Activated naive CD8-positive, alpha-beta T cell (primary cell): ENCODE results near the gene SHROOM3.
"Not testable (repeated sequence)": the region's sequence is repeated elsewhere in the genome, so short reads cannot be mapped to it uniquely, and the experiment has no call there.

Experiments used
- H3K27ac Mint-ChIP-seq: one replicate; pipeline ENCODE4 v1.8.0; 2021; ENCODE audit warnings: mixed read lengths
- H3K27me3 Mint-ChIP-seq: one replicate; pipeline ENCODE4 v1.8.0; 2021; ENCODE audit warnings: mixed read lengths
- H3K36me3 Mint-ChIP-seq: one replicate; pipeline ENCODE4 v1.8.0; 2021; ENCODE audit warnings: mixed read lengths
- H3K4me1 Mint-ChIP-seq: one replicate; pipeline ENCODE4 v1.8.0; 2021; ENCODE audit warnings: low read depth, mixed read lengths
- H3K4me3 Mint-ChIP-seq: one replicate; pipeline ENCODE4 v1.8.0; 2021; ENCODE audit warnings: mild to moderate bottlenecking, mixed read lengths
- H3K9me3 Mint-ChIP-seq: one replicate; pipeline ENCODE4 v1.8.0; 2021; ENCODE audit warnings: low read depth, mixed read lengths

The SHROOM3 gene

GRCh38 chr4:76589872-76590797 is 155.1 kb downstream of the SHROOM3 start:
- H3K27ac Mint-ChIP-seq, result no peak overlapping the region
- H3K36me3 Mint-ChIP-seq, result no peaks in the 10 kb centered on the region
- peaks cover 28% of the 10 kb centered on the region for H3K27me3 Mint-ChIP-seq
- H3K4me1 Mint-ChIP-seq, result peaks cover 7% of the 10 kb centered on the region
- no peak overlapping the region for H3K4me3 Mint-ChIP-seq
- no peaks in the 10 kb centered on the region for H3K9me3 Mint-ChIP-seq

DNA sequence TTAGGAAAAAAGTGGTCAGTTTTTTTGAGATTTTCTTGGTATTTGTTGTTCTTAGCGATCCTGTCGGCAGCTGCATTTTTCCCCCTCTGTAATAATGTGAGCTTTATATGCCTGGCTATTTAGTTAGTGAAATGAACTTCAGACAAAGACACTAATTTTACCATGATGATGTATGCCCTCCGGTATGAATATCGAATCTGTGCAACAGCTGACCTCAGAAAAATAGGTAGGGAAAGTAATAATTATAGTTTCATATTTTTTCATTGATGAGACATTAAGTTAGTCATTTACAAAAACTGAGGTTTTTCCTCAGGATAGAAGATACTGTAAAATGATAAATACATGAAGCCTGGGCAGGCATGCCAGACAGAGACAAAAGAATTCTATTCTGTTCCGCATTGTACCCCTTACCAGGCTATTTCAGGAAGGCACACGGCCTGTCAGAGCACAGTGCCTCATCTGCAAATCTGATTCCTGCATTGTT is 155.8 kb downstream of the SHROOM3 start:
- Mint-ChIP-seq H3K9me3 (no peaks in the 10 kb centered on the region), H3K36me3 (no peaks in the 10 kb centered on the region), H3K27me3 (peaks cover 24% of the 10 kb centered on the region), H3K27ac (no peak overlapping the region), H3K4me3 (no peak overlapping the region), H3K4me1 (peaks cover 5% of the 10 kb centered on the region)

DNA sequence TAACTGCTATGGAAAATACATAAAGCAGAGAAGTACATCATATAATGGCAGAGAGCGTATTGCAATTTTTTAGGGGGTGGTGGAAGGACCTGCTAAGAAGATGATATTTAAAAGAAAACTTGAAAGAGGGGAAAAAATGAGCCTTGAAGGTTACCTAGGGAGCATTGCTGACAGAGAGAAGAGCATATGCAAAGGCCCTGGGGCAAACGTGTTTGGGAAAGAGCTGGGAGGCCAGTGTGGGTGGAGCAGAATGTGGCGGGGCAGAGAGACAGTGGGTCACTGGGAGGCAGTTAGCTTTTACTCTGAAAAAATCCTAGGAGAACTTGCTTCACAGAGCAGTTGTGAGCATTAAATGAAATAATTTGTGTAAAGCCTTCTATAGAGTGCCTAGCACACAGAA is 157.0 kb downstream of the SHROOM3 start:
- no peak overlapping the region for H3K27ac Mint-ChIP-seq
- H3K4me3 Mint-ChIP-seq, result no peak overlapping the region
- no peaks in the 10 kb centered on the region for H3K4me1 Mint-ChIP-seq
- H3K9me3 Mint-ChIP-seq, result no peaks in the 10 kb centered on the region
- H3K27me3 Mint-ChIP-seq, result peaks cover 16% of the 10 kb centered on the region
- H3K36me3 Mint-ChIP-seq, result no peaks in the 10 kb centered on the region

GRCh38 chr4:76592460-76592859 is 157.4 kb downstream of the SHROOM3 start:
- no peaks in the 10 kb centered on the region for H3K9me3 Mint-ChIP-seq
- H3K36me3 Mint-ChIP-seq, result no peaks in the 10 kb centered on the region
- H3K27me3 Mint-ChIP-seq, result peaks cover 14% of the 10 kb centered on the region
- no peaks in the 10 kb centered on the region for H3K4me1 Mint-ChIP-seq
- H3K4me3 Mint-ChIP-seq, result no peak overlapping the region
- no peak overlapping the region for H3K27ac Mint-ChIP-seq

DNA sequence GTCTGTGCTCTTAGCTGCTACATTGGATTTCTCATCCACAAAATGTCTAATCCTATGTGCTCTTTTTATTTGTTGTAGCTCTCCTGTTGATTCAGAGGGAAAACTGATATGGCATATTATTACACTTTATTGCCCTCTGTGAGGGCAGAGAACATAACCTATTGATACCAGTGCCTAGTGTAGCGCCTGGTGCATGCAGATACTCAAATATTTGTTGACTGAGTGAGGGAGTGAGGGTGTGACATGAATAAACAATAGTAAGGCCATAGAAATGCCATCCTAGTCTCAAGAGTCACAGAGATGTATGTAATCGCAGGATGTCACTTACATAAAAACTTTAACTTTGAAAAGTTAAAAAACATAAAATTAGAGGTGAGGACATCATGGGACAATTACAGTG is 159.1 kb downstream of the SHROOM3 start:
- H3K27ac Mint-ChIP-seq, result no peak overlapping the region
- H3K27me3 Mint-ChIP-seq, result peaks cover 10% of the 10 kb centered on the region
- no peaks in the 10 kb centered on the region for H3K36me3 Mint-ChIP-seq
- H3K4me1 Mint-ChIP-seq, result no peaks in the 10 kb centered on the region
- H3K4me3 Mint-ChIP-seq, result no peak overlapping the region
- no peaks in the 10 kb centered on the region for H3K9me3 Mint-ChIP-seq

DNA sequence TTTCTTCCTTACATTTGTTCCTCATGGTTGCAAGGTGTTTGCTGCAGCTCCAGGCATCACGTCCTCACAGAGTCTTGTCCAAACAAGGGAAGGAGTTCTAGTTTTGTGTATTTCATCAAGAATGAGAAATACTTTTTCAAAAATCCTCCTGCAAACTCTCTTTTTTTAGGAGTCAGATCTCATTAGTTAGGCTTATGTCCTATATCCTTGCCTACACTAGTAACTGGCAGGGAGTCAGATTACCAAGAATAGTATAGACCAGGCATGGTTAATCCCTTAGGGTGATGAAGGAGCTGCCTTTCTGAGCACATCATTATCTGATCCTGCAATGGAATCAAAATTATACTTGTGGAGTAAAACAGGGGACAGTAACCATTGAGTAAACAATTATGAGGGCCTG is 160.4 kb downstream of the SHROOM3 start:
- no peak overlapping the region for H3K27ac Mint-ChIP-seq
- H3K4me3 Mint-ChIP-seq, result no peak overlapping the region
- peaks cover 12% of the 10 kb centered on the region for H3K27me3 Mint-ChIP-seq
- no peaks in the 10 kb centered on the region for H3K9me3 Mint-ChIP-seq
- H3K4me1 Mint-ChIP-seq, result no peaks in the 10 kb centered on the region
- no peaks in the 10 kb centered on the region for H3K36me3 Mint-ChIP-seq

- peaks cover 9% of the 10 kb centered on the region for H3K27me3 Mint-ChIP-seq
- H3K27ac Mint-ChIP-seq, result no peak overlapping the region
- no peaks in the 10 kb centered on the region for H3K9me3 Mint-ChIP-seq
- H3K36me3 Mint-ChIP-seq, result no peaks in the 10 kb centered on the region
- no peak overlapping the region for H3K4me3 Mint-ChIP-seq
- H3K4me1 Mint-ChIP-seq, result no peaks in the 10 kb centered on the region
These were observed 161.7 kb downstream of the SHROOM3 start for GRCh38 chr4:76596713-76597112.

- Mint-ChIP-seq H3K4me1 (no peaks in the 10 kb centered on the region), H3K9me3 (no peaks in the 10 kb centered on the region), H3K4me3 (no peak overlapping the region), H3K27ac (no peak overlapping the region), H3K27me3 (peaks cover 9% of the 10 kb centered on the region), H3K36me3 (no peaks in the 10 kb centered on the region)
These were observed 162.5 kb downstream of the SHROOM3 start for GRCh38 chr4:76597423-76597979.

GRCh38 chr4:76600447-76600846 is 165.4 kb downstream of the SHROOM3 start:
- Mint-ChIP-seq H3K36me3 (peaks cover 2% of the 10 kb centered on the region), H3K27me3 (peaks cover 12% of the 10 kb centered on the region), H3K4me1 (no peaks in the 10 kb centered on the region), H3K9me3 (no peaks in the 10 kb centered on the region), H3K27ac (no peak overlapping the region), H3K4me3 (no peak overlapping the region)

DNA sequence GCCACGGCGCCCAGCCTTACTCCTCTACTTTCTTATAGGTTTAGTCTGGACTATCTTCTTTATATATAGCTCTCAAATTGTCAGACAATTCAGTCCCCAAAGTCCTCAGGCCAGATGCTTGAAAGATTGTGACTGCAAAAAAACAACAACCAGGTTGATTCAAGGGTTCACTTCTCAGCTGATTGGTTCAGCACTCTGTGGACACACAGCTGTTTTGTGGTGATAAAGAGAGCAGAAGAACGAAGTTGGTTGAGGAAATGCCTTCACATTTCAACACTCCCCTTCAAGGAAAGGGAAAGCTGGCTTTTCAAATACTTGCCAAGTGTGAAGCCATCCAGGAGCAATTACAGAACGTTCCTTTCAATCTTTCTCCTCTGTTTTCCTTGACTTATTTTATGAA is 166.8 kb downstream of the SHROOM3 start:
- Mint-ChIP-seq H3K4me1 (no peaks in the 10 kb centered on the region), H3K27me3 (peaks cover 12% of the 10 kb centered on the region), H3K36me3 (peaks cover 2% of the 10 kb centered on the region), H3K27ac (no peak overlapping the region), H3K9me3 (no peaks in the 10 kb centered on the region), H3K4me3 (no peak overlapping the region)

DNA sequence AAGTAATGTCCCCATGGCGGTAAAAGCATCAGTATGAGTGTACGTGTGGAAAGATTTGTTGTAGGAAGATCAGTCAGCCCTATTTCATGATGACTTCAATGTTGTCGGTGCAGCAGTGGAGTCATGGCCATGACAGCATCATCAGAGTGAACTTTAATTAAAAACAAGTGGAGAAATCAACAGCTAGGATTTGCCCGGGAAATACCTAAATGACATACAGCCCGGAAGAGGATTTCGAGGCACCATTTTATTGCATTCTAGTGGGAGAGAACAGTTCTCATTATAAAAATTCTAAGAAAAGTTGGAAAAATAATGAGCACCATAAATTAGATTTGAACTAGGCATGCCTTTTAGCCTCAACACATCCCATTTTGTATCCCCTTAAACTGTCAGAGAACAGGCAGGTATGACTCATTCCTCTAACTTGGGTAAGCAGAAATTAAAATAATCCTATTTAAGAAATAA is 170.1 kb downstream of the SHROOM3 start:
- H3K4me3 Mint-ChIP-seq, result no peak overlapping the region
- peaks cover 2% of the 10 kb centered on the region for H3K36me3 Mint-ChIP-seq
- no peaks in the 10 kb centered on the region for H3K9me3 Mint-ChIP-seq
- peaks cover 9% of the 10 kb centered on the region for H3K27me3 Mint-ChIP-seq
- H3K27ac Mint-ChIP-seq, result no peak overlapping the region
- H3K4me1 Mint-ChIP-seq, result no peaks in the 10 kb centered on the region

DNA sequence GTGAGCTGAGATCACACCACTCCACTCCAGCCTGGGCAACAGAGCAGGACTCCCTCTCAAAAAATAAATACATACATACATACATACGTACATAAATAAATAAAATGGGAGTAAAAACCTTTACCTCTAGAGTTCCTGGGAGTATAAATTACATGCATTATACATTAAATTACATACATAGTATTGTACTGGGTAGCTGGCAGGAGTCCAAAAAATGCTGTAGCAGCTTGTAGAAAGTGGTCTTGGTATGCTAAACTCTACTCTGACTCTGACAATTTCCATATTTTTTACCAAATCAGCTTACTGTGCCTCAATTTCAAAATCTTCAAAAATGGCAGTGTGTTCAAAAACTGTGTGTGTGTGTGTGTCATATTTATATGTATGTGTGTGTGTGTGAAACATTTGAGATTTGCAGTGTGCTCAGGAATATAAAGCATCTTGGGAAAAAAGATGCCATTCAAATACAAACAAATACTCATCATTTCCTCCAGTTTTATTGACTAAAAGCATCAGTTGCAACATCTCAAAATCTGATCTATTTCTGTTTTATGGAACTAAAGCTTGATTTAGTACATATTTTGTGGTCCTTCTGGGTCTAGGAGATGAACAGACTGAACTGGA is 171.7 kb downstream of the SHROOM3 start:
- Mint-ChIP-seq H3K27me3 (peaks cover 7% of the 10 kb centered on the region), H3K36me3 (peaks cover 2% of the 10 kb centered on the region), H3K27ac (no peak overlapping the region), H3K9me3 (no peaks in the 10 kb centered on the region), H3K4me3 (no peak overlapping the region), H3K4me1 (no peaks in the 10 kb centered on the region)

DNA sequence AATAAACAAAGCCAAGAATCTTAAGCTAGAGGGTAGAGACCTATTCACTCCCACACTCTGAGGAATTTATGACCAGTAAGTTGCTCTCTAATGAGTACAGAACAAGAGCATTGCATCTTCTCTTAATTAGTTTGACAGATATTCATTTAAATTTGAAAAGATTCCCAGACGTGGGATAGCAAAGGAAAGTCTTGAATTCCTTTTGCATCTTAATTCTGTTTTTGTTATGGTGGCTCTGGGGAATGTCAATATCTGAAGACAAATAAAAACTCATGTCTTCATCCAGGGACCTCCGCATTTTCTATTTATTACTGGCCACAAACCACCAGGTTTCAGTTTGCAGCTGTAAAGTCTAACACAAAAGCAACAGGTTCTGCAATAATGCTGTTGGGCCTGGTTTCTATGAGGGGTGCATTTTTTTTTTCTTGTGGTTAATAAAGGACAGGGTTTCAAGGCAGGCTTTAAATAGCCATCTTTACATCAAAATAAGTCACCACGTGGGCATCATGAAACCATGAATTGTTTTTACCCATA is 172.3 kb downstream of the SHROOM3 start:
- no peaks in the 10 kb centered on the region for H3K9me3 Mint-ChIP-seq
- no peaks in the 10 kb centered on the region for H3K4me1 Mint-ChIP-seq
- H3K27me3 Mint-ChIP-seq, result peaks cover 7% of the 10 kb centered on the region
- H3K4me3 Mint-ChIP-seq, result no peak overlapping the region
- no peak overlapping the region for H3K27ac Mint-ChIP-seq
- H3K36me3 Mint-ChIP-seq, result peaks cover 2% of the 10 kb centered on the region

- Mint-ChIP-seq H3K4me3 (no peak overlapping the region), H3K9me3 (no peaks in the 10 kb centered on the region), H3K4me1 (no peaks in the 10 kb centered on the region), H3K36me3 (peaks cover 2% of the 10 kb centered on the region), H3K27me3 (peaks cover 3% of the 10 kb centered on the region), H3K27ac (no peak overlapping the region)
These were observed 172.8 kb downstream of the SHROOM3 start for GRCh38 chr4:76607846-76608245.

GRCh38 chr4:76608549-76608948 is 173.5 kb downstream of the SHROOM3 start:
- not testable (repeated sequence) for H3K4me3 Mint-ChIP-seq, H3K27me3 Mint-ChIP-seq, H3K9me3 Mint-ChIP-seq, H3K4me1 Mint-ChIP-seq, H3K27ac Mint-ChIP-seq, H3K36me3 Mint-ChIP-seq
